LNCAP (cell line): Measurements from ENCODE around the gene ECE2.

ENCODE experiments used
- TF ChIP-seq, protein P1 (sequence below): fragments of 450-650 bp; IDR thresholded peaks from 2 replicates; pipeline ENCODE4 v1.5.1; 2017; ENCODE audit warnings: mild to moderate bottlenecking

Gene ECE2

DNA sequence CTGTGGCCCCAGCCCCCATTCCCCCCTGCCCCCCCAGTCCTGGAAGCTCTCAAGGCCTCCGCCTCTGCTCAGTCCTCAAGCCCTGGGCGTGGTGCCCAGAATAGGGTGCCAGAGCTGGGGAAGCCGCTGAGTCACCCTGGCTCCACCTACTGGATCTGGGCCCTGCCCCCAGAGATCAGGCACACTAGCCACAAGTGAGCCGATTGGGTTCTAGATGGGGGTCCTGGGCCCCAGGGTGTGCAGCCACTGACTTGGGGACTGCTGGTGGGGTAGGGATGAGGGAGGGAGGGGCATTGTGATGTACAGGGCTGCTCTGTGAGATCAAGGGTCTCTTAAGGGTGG is 44.3 kb downstream of the ECE2 start:
- TF ChIP-seq, protein P1, sequence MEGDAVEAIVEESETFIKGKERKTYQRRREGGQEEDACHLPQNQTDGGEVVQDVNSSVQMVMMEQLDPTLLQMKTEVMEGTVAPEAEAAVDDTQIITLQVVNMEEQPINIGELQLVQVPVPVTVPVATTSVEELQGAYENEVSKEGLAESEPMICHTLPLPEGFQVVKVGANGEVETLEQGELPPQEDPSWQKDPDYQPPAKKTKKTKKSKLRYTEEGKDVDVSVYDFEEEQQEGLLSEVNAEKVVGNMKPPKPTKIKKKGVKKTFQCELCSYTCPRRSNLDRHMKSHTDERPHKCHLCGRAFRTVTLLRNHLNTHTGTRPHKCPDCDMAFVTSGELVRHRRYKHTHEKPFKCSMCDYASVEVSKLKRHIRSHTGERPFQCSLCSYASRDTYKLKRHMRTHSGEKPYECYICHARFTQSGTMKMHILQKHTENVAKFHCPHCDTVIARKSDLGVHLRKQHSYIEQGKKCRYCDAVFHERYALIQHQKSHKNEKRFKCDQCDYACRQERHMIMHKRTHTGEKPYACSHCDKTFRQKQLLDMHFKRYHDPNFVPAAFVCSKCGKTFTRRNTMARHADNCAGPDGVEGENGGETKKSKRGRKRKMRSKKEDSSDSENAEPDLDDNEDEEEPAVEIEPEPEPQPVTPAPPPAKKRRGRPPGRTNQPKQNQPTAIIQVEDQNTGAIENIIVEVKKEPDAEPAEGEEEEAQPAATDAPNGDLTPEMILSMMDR = no peak

DNA sequence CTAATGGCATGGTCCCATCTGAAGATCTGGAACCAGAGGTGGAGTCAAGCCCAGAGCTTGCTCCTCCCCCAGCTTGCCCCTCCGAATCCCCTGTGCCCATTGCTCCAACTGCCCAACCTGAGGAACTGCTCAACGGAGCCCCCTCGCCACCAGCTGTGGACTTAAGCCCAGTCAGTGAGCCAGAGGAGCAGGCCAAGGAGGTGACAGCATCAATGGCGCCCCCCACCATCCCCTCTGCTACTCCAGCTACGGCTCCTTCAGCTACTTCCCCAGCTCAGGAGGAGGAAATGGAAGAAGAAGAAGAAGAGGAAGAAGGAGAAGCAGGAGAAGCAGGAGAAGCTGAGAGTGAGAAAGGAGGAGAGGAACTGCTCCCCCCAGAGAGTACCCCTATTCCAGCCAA is 45.8 kb downstream of the ECE2 start:
- TF ChIP-seq, protein P1 = no peak

DNA sequence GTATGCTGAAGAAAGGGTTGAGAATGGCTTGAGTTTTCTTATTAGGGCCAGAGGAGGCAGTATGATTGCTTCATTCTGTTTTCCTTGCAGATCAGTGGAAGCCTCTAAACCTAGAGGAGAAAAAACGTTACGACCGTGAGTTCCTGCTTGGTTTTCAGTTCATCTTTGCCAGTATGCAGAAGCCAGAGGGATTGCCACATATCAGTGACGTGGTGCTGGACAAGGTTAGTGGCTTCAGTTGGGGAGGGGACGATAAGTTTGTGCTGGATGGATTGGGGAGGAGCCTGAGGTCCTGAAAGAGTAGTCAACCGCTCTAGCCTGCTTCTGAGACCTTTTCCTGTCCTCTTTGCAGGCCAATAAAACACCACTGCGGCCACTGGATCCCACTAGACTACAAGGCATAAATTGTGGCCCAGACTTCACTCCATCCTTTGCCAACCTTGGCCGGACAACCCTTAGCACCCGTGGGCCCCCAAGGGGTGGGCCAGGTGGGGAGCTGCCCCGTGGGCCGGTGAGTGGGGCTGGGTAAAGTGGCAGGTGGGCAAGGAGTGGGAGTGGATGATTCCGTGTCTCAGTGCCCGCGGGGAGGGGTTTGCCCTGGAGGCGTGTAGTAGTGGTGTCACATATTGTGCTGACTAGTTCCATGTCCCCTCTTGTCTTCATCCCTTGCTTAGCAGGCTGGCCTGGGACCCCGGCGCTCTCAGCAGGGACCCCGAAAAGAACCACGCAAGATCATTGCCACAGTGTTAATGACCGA is 47.1 kb downstream of the ECE2 start:
- TF ChIP-seq, protein P1 = no peak

DNA sequence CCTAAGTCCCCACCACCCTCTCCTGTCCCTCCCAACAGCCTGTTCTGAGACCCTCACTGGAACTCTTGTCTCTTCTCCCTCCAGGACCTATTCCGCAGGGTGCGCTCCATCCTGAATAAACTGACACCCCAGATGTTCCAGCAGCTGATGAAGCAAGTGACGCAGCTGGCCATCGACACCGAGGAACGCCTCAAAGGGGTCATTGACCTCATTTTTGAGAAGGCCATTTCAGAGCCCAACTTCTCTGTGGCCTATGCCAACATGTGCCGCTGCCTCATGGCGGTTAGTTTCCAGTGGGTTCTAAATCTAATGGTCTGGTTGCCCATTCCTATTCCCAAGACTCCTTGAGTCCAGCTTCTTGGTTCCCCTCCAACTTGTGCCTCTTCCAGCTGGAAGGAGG is 47.9 kb downstream of the ECE2 start:
- TF ChIP-seq, protein P1 = no peak

DNA sequence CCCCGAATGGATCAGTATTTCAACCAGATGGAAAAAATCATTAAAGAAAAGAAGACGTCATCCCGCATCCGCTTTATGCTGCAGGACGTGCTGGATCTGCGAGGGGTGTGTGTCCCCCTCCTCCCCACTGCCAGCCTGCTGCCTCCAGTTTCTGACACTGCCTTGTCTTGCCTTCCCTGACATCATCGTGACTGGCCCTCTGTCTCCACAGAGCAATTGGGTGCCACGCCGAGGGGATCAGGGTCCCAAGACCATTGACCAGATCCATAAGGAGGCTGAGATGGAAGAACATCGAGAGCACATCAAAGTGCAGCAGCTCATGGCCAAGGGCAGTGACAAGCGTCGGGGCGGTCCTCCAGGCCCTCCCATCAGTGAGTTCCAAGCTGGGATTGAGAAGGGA is 49.4 kb downstream of the ECE2 start:
- TF ChIP-seq, protein P1 = no peak

DNA sequence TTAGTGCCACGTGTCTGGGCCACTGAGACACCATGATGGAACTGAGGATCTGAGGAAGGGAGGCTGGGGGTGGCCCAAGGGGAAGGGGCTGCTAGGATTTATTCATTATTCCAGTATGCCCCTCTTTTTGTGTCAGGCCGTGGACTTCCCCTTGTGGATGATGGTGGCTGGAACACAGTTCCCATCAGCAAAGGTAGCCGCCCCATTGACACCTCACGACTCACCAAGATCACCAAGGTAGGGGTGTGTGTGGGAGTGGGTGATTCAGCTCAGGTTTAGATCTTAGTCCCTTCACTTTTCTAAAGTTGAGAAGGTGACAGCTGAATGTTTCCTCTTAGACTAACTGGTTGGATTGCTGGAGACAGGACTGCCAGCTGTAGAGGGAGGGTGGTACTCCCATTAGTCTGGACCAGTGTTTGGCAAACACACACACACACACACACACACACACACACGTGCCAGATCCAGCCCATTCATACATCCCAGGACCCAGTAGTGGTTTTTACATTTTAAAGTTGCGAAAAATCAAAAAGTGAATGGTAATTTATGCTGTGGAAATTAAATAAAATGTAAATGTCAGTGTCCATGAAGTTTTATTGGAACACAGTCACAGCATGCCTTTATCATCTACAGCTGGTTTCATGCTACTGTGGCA is 50.0 kb downstream of the ECE2 start:
- TF ChIP-seq, protein P1 = no peak

DNA sequence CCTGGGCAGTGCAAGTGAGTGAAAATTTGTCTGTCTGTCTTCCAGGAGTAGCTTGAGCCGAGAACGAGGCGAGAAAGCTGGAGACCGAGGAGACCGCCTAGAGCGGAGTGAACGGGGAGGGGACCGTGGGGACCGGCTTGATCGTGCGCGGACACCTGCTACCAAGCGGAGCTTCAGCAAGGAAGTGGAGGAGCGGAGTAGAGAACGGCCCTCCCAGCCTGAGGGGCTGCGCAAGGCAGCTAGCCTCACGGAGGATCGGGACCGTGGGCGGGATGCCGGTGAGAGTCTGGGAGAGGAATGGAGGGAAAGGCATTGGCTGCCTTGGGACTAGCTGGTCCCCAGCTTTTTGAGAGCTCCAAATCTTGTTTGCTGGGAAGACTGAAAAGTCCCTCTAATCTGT is 51.3 kb downstream of the ECE2 start:
- TF ChIP-seq, protein P1 = no peak
